ENCODE results near the gene CCDC92. TPM values are rescaled to one million over a fixed set of nuclear protein-coding genes. Genes with fewer than 3 reads are reported as not detected.

CCDC92 gene
- polyA plus RNA-seq, 1 of the 3 experiments (the other 2 are of a cell fraction), result 53.5 TPM

DNA sequence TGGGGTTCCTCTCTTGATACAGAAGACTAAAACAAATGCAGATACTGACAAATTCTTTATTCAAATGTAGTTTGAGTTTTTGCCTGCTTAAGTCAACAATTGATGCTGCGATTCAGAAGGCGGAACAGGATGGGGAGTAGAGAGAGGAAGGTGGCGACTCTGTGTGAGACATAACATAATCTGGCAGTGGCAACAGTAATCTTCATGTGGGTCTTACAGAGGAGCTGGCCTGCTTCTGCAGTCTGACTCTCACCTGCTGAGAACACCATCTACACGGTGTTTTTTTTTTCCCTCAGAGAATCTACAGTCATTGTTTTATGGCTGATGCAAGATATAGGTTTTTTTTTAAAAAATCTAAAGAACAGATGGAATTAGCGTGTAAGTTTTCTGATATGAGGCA is 10.1 kb downstream of the CCDC92 start:
- CTCF ChIA-PET, result interaction anchor here (0.6 to 1.5 kb wide), 3 partner anchors 10 to 21 kb away, joined by 3 read pairs; partner anchors contain the start of gene ZNF664
- Histone ChIP-seq H3K9me3 (no peaks in the 10 kb centered on the region), H3K9me2 (no peaks in the 10 kb centered on the region), H3K4me3 (ENCODE audit: low read depth in 2 of 2, low read length in 1 of 2) (no peak overlapping the region), H4K20me1 (ENCODE audit: insufficient read depth) (peaks cover 11% of the 10 kb centered on the region), H3K27me3 (ENCODE audit: insufficient read depth) (no peaks in the 10 kb centered on the region), H3K79me2 (ENCODE audit: insufficient read depth) (peaks cover 67% of the 10 kb centered on the region), H3K36me3 (replicated peaks in 1 of 2; ENCODE audit: control insufficient read depth in 1 of 2, insufficient read depth in 2 of 2, low read length in 1 of 2) (peaks cover 2 to 10% of the 10 kb centered on the region in 2 experiments), H2AFZ (ENCODE audit: low read depth) (no peak overlapping the region), H3K4me2 (no peak overlapping the region), H3K27ac (ENCODE audit: low read depth in 2 of 2, low read length in 1 of 2) (no peak overlapping the region), H3F3A (replicated peaks; ENCODE audit: insufficient read depth) (no peaks in the 10 kb centered on the region), H3K4me1 (ENCODE audit: control insufficient read depth in 1 of 2, insufficient read depth in 2 of 2, low read depth in 1 of 2, low read length in 1 of 2) (peaks cover 0 to 19% of the 10 kb centered on the region in 2 experiments; a peak in 3 of 4 replicates), H3K9ac (no peak overlapping the region)
- POLR2A ChIA-PET, result no interaction called here
- 85% methylated on average over 5 of the region's 5 CpGs for WGBS (ENCODE audit: low lambda C conversion rate)
- no peak for TF ChIP-seq JUND (IDR thresholded peaks at IDR 0.05)
- TF ChIP-seq GABPA (IDR thresholded peaks at IDR 0.05; ENCODE audit: low read depth), result no peak
- no peak for TF ChIP-seq MAX (IDR thresholded peaks at IDR 0.05; ENCODE audit: low read depth)
- TF ChIP-seq, protein P1, sequence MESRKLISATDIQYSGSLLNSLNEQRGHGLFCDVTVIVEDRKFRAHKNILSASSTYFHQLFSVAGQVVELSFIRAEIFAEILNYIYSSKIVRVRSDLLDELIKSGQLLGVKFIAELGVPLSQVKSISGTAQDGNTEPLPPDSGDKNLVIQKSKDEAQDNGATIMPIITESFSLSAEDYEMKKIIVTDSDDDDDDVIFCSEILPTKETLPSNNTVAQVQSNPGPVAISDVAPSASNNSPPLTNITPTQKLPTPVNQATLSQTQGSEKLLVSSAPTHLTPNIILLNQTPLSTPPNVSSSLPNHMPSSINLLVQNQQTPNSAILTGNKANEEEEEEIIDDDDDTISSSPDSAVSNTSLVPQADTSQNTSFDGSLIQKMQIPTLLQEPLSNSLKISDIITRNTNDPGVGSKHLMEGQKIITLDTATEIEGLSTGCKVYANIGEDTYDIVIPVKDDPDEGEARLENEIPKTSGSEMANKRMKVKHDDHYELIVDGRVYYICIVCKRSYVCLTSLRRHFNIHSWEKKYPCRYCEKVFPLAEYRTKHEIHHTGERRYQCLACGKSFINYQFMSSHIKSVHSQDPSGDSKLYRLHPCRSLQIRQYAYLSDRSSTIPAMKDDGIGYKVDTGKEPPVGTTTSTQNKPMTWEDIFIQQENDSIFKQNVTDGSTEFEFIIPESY (IDR thresholded peaks at IDR 0.05; ENCODE audit: borderline replicate concordance, low read depth), result no peak
- TF ChIP-seq NRF1 (IDR thresholded peaks at IDR 0.05; ENCODE audit: low read depth, low read length), result no peak
- no peak for TF ChIP-seq RAD21 (IDR thresholded peaks at IDR 0.05; ENCODE audit: low read length)
- no peak for TF ChIP-seq YY1 (IDR thresholded peaks at IDR 0.05; ENCODE audit: low read depth)
- TF ChIP-seq ELF1 (IDR thresholded peaks at IDR 0.05), result no peak
- TF ChIP-seq MXI1 (IDR thresholded peaks at IDR 0.05; ENCODE audit: low read depth, low read length), result no peak
- TF ChIP-seq EZH2phosphoT487 (IDR thresholded peaks at IDR 0.05; ENCODE audit: borderline replicate concordance, low read depth), result no peak
- TF ChIP-seq, protein P2, sequence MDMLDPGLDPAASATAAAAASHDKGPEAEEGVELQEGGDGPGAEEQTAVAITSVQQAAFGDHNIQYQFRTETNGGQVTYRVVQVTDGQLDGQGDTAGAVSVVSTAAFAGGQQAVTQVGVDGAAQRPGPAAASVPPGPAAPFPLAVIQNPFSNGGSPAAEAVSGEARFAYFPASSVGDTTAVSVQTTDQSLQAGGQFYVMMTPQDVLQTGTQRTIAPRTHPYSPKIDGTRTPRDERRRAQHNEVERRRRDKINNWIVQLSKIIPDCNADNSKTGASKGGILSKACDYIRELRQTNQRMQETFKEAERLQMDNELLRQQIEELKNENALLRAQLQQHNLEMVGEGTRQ (IDR thresholded peaks at IDR 0.05; ENCODE audit: borderline replicate concordance, low read depth, low read length), result no peak
- no peak for TF ChIP-seq GATA2 (CRISPR knock-in tag; IDR thresholded peaks at IDR 0.05)
- no peak for TF ChIP-seq MEF2A (IDR thresholded peaks at IDR 0.05; ENCODE audit: borderline replicate concordance, low read depth)
- TF ChIP-seq FOSL2 (IDR thresholded peaks at IDR 0.05; ENCODE audit: borderline replicate concordance, low read depth), result no peak
- DNase-seq, result no peak

DNA sequence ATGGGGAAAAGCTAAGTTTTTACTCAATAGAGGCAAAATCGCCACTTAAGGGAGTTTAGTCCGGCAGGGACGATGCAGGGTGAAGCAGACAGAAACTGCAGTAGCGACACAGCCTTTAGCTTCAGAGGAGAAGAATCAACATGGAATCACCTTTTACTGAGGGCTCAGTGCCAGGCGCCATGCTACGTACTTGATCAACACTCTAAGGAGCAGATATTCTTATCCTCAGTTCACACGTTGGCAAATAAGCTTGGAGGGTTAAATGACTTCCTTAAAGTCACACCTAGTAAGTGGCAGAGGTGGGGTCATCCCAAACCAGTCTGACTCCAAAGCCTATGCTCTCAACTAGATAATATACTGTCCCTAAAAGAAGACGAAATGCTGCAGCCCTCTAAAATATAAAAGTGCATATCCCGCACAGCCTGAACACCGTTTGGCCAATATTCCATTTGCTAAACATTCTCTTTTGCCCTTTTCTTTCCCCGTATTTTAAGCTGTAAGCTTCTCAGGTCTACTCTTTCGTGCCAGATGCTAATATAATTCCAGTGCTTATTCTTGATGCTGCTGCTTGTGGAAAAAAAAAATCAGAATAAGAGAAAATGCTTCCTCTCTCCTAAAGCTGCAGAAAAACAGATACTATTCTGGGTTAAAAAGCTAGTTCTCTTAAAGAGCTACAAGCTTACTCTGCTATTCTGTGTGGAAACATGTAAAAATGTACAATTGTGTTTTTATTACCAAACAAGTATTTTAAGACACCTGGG is 10.9 kb downstream of the CCDC92 start:
- Histone ChIP-seq H3K4me1 (ENCODE audit: control insufficient read depth in 1 of 2, insufficient read depth in 2 of 2, low read depth in 1 of 2, low read length in 1 of 2) (peaks cover 0 to 19% of the 10 kb centered on the region in 2 experiments; a peak in 3 of 4 replicates), H3K9ac (no peak overlapping the region), H2AFZ (ENCODE audit: low read depth) (no peak overlapping the region), H3K36me3 (replicated peaks in 1 of 2; ENCODE audit: control insufficient read depth in 1 of 2, insufficient read depth in 2 of 2, low read length in 1 of 2) (peaks cover 3 to 6% of the 10 kb centered on the region in 2 experiments), H3K79me2 (ENCODE audit: insufficient read depth) (peaks cover 59% of the 10 kb centered on the region), H3K4me2 (no peak overlapping the region), H3K9me3 (no peaks in the 10 kb centered on the region), H3K27me3 (ENCODE audit: insufficient read depth) (no peaks in the 10 kb centered on the region), H3K9me2 (no peaks in the 10 kb centered on the region), H3K4me3 (ENCODE audit: low read depth in 2 of 2, low read length in 1 of 2) (no peak overlapping the region), H4K20me1 (ENCODE audit: insufficient read depth) (peaks cover 6% of the 10 kb centered on the region), H3K27ac (ENCODE audit: low read depth in 2 of 2, low read length in 1 of 2) (no peak overlapping the region), H3F3A (replicated peaks; ENCODE audit: insufficient read depth) (no peaks in the 10 kb centered on the region)
- no peak for TF ChIP-seq NFIC (IDR thresholded peaks at IDR 0.05; ENCODE audit: borderline replicate concordance)
- no peak for TF ChIP-seq TEAD4 (IDR thresholded peaks at IDR 0.05; ENCODE audit: borderline replicate concordance, insufficient read depth)
- no peak for TF ChIP-seq EP300 (IDR thresholded peaks at IDR 0.05; ENCODE audit: borderline replicate concordance in 1 of 2, low read depth in 1 of 2, low read length in 1 of 2)
- no peak for DNase-seq
- ChIA-PET POLR2A (no interaction called here), CTCF (interaction anchor here (0.6 to 1.8 kb wide), 4 partner anchors 10 to 25 kb away, joined by 3 to 5 read pairs (median 3); partner anchors contain the start of gene ZNF664)
- 92% methylated on average over 12 of the region's 12 CpGs for WGBS (ENCODE audit: low lambda C conversion rate)

Measured in SK-N-SH (cell line).